ENCODE measurements around the gene PRDM15.

GRCh38 chr21:41768437-41769042 lies 110.6 kb downstream of the PRDM15 start:
- TF ChIP-seq EZH2 (IDR thresholded peaks at IDR 0.05; ENCODE audit: borderline replicate concordance, low read length) (no peak), CTCF (conservative IDR thresholded peaks at IDR 0.05 in 1 of 2, IDR thresholded peaks at IDR 0.05 in 1 of 2; ENCODE audit: extremely low read depth in 1 of 2, insufficient read depth in 1 of 2, low read depth in 1 of 2, low read length in 2 of 2) (peak; percentile 24 to 47)

Measured in mammary epithelial cell (primary cell).